Pons (tissue), 1 donor: ENCODE data around the gene DYNC2I2.

Experiments used
- DNase-seq: peaks from one replicate; pipeline ENCODE4 v3.0.0-alpha.2; 2016; ENCODE audit warnings: low spot score

Gene DYNC2I2

DNA sequence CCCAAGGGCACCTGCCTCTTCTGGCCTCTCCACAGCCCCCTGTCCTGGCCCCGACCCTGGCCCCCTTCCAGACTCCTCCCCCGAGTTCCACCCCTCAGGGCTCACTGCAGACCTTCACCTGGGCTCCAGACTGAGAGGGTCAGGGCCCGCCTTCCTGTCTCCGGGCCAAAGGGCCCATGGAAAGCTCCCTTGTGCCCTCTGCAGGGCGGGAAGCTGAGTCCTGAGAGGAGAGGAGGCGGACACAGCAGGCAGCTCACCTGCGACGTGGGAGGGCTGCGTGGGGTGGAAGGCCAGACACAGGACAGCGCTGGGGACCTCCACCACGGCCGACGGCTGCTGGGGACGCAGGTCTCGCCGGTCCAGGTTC, 20.6 kb downstream of the DYNC2I2 start:
- no peak for DNase-seq

DNA sequence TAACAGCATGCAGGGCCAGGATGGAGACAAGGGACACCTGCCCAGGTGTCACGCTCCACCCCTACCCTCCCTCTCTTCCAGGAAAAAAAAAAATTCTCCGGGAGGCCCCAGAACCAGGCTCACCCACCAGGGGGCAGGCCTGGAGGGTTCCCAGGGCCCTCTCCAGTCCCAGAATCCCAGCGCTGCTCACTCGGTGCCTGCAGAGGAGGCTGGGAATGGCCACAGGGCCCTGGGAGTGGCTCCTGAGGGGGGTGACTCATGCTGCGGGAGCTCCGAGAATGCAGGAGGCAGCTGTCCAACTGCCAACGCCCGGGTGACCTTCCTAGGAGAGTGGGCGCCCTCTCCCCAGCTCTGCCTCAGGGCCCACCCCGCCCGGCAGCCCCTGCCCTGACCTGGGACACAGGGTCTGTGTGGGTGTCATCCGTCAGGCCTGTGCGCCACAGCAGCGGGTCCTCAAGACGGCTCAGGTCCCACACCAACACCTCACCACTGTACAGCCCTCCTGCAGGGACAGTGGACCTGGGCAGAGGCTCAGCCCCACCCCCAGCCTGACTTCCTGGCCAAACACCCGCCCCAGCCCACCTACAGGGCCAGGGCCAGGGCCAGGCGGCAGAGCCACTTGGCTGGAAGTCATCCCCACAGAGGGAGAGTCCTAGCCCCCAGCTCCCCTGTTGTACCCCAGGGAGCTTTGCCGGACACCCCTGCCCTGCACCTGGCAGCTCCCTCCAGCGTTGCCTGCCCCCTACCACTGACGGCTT, 21.2 kb downstream of the DYNC2I2 start:
- no peak for DNase-seq

DNA sequence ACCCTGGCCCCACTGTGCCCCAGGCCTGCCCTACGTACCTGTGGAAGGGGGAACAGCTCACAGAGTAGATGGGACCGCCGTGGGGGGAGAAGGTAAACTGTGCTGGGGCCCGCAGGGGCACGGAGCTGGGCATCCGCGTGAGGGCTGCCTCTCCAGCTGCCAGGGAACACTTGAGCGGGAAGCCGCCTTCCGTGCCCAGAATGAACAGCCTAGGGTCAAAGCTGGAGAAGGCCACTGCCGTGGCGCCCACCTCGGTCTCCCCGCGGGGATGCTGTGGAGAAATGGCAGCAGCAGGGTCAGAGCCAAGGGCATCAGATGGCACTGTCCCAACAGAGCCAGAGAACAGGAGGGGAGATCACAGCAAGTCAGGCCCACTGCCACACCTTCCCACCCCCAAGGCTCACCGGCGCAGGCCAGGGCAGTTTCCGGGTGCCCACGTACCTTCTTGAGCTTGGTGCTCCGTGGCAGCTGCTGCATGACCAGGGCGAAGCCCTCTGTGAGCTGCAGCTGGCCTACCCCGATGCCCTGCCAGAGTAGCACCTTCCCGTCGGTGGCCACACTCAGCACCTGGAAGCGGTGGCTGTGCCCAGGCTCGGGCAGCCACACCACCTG, 21.9 kb downstream of the DYNC2I2 start:
- DNase-seq, result no peak

DNA sequence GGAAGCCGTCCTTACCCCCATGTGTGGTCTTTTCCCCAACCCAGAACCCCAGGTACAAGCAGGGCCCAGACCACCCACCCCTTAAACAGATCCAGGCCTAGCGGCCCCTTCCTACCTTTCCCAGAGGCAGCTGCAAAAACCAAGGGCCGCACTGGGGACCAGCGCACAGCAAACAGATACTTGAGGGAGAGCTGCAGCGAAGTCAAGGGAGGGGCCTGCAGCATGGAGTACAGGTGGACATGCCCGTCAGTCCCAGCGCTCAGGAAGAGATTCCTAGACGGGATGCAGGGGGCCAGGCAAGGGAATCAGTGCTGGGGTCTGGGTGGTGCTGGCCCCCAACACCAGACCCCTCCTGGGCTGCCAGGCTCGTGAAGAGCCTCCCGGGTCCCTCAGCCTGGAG, 22.5 kb downstream of the DYNC2I2 start:
- no peak for DNase-seq

DNA sequence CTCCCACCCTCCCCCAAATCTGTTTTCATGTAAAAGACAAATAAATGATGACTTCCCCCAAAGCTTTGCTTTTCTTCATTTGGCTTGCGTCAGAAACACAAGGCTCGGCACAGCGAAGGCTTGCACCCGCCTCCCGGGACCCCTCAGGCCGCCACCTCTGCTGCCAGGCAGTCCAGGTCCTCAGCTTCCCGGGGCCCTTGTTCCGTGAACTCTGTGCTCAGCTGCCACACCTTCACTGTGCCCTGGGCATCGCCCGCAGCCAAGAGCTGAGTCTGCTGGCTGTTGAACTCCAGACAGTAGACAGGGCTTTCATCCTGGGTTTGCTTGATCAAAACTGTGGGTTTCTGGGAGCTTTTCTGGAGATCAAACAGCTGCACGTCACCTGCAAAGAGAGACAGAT, 23.0 kb downstream of the DYNC2I2 start:
- DNase-seq, result no peak

DNA sequence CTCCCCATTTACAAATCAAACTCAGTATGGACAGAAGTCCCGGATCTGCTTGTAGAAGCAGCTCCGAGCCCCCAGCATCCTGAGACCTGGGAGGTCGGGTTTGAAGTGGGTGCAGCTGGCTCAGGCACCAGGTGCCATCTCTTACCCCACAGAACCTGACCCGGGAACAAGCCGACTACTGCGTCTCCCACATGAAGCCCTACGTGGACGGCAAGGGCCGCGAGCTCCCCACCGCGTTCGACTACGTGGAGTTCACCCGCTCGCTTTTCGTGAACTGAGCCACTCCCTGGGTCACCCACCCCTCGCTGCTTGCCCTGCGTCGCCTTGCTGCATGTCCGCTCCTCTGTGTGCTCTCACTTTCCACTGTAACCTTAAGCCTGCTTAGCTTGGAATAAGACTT, 23.6 kb downstream of the DYNC2I2 start:
- DNase-seq, result no peak

DNA sequence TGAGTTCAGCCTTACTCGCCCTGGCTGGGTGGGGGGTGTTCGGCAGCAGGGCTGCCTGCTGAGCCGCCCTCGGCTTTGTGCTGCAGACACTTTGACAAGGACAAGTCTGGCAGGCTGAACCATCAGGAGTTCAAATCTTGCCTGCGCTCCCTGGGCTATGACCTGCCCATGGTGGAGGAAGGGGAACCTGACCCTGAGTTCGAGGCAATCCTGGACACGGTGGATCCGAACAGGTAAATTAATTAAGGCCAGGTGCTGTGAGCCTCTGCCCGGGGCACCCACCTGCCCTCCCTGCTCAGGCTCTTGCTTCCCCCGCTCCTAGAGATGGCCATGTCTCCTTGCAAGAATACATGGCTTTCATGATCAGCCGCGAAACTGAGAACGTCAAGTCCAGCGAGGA, 24.2 kb downstream of the DYNC2I2 start:
- DNase-seq, result no peak

DNA sequence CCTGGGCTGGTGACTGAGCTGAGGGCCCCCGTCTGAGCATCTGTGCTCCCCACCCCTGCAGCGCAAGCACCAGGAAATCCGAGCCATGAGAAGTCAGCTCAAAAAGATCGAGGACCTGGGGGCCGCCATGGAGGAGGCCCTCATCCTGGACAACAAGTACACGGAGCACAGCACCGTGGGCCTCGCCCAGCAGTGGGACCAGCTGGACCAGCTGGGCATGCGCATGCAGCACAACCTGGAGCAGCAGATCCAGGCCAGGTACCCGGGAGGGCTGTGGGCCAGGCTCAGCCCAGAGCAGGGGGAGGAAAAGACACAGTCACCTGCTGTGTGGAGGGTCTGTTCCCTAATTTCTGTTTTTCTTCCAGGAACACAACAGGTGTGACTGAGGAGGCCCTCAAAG, 24.6 kb downstream of the DYNC2I2 start:
- no peak for DNase-seq

DNA sequence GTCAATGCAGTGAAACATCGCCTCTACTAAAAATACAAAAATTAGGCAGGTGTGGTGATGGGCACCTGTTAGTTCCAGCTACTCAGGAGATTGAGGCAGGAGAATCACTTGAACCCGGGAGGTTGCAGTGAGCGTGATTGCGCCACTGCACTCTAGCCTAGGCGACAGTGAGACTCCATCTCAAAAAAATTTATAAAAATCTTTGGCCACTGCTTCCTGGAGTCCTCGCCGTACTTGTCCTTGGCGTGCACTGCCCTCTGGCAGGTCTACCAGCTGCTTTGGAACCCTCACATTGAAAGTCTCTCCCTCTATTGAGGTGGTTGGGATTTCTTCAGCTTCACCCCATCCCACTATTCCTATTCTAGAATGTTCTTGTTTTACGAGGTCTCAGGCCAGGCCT, 25.0 kb downstream of the DYNC2I2 start:
- DNase-seq, result no peak

DNA sequence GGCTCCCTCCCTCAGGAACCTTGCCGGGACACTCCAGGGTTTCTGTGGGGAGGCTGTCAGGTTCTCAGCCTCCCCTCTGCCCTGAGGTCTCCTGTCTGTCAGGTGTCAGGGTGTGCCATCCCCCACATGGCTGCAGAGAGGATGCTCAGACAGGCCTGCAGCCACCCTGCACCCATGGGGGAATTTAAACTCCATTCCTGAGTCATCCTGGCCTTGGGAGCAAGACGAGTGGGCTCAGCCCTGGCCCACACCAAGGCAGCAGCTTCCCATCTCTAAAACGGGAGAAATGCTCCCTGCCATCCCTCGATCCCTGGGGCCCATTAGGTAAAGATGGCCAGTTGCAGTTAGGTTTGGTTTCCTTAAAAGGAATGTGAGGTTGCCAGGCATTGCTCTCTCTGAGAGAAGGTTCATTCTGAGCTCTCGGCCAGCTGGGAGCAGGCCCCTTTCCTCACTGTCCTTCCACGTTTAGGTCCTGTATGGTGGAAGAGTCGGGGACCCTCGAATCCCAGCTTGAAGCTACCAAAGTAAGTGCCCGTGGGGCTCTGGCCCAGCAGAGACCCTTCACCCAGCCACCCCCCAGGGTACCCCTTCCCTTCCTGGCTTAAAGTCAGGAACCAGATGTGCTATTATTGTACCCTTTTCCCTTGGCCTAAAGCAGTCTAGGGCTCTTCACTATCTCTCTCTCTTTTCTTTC, 26.6 kb downstream of the DYNC2I2 start:
- DNase-seq, result no peak

DNA sequence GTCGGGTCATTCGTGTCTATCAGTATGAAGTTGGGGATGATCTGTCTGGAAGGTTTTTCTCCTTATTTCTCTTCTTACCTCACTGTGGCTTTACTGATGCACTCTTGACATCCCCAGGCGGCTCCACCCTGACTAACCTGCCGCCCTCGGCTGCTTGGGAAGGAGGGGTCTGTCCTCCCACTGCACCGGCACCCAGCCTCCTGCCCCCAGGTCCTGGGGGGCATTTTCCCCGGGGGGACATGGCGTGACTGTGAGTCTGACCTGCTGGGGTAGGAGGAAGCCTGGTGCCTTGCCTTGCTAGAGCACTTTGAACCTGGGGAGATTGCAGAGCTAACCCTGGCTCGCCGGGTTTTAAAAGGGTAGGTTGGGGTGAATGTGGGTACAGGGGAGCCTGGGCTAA, 27.5 kb downstream of the DYNC2I2 start:
- no peak for DNase-seq

DNA sequence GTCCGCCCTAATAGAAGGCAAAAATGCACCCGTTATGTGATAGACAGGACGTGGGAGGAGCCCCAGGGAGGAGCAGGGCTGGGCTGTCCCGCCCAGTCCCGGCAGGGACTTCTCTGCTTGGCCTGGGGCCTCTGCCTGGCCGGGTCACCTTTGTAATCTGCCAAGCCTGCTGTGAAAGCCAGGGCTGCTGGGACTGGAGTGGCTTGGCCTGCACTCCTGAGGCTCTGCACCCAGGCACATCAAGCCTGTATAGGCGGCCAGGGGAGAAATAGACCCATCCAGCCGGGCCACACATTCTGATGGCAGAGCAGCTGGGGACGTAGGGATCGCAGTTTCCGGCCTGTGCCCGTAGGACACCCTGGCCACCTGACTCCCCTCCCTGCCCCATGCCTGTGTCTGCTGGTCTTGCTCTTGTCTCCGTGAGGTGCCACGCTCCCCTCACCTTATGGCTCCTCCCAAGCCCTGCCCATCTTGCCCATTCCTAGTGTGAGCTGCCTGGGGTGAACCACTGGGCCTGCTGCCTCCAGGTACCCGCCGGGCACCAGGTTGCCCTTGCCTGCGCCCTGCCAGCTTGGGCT, 28.1 kb downstream of the DYNC2I2 start:
- peak; percentile 34 for DNase-seq

DNA sequence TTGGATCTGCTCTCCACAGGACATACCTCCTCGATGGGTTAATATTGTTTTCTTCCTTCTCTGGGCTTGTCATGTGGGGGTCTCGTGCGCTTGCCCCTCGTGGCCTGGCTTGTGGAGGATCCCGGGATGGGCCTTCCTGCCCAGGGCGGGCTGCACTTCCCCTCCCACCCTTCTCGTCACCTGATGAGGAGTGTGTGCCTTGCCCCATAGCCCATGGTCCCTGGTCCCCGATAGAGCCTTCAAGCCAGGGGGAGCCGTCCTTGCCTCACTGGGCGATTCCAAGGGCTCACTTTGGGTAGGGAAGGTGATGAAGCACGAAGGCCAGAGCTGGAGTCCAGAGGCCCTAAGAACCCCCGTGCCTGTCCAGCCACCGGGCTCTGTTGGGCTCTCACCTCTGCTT, 28.7 kb downstream of the DYNC2I2 start:
- DNase-seq, result no peak

DNA sequence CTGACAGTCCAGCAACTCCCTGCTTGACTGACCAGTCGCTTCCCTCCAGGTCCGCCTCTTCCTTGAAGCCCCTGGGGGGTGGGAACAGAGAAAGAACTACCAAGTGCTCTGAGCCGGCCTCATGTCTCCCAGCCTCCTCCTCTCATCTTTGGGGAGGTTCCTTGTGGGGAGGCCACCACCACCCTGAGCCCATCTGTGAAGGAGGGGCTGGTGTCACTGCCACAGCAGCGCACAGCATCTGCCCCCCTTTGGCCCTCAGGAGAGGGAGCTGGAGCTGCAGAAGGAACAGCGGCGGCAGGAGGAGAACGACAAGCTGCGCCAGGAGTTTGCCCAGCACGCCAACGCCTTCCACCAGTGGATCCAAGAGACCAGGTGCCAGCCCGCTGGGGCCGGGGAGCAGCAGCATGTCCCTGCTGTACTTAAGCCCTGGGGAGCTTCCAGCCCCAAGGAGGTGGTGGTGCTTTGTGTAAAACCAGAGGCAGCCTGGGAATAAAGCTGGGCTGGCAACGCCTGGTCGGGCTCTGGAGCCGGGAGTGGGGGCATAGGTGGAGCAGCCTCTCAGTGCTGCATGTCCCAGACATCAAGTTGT, 29.4 kb downstream of the DYNC2I2 start:
- no peak for DNase-seq

DNA sequence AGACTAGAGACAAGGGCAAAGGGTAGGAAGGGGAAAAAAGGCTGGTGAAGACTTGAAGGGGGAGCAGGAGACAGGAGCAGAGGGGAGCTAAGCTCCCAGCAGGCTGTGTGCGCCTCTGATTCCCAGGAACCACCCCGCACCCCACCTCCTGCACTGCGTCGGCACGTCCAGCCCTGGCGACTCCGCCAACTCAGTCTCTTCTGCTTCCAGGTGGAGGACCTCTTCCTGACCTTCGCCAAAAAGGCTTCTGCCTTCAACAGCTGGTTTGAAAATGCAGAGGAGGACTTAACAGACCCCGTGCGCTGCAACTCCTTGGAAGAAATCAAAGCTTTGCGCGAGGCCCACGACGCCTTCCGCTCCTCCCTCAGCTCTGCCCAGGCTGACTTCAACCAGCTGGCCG, 30.5 kb downstream of the DYNC2I2 start:
- no peak for DNase-seq

DNA sequence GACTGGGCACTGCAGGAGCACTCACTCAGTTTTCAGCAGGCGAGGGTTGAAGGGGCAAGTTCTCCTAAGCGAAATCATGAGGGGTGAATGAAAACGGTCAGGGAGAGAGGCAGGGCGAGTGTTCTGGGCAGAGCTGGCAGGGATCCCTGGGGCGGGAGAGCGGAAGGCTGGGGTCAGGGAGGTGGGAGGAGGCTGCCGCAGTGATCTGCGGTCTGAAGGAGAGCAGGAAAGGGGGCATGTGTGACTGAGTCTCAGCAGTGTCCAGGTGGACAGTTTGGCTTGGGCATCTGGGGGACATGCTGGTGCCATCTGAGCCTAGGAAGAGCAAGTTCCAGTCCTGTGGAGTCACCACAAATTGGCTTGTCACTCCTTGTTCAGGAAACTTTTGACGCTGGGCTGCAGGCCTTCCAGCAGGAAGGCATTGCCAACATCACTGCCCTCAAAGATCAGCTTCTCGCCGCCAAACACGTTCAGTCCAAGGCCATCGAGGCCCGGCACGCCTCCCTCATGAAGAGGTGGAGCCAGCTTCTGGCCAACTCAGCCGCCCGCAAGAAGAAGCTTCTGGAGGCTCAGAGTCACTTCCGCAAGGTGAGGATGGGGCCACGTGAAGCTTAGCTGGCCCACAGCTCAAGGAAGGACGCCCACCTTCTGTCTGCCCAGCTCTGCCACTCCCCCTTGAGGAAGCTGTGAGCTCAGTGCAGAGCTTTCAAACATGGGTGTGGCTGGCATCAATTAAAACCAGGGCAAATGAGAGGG, 31.1 kb downstream of the DYNC2I2 start:
- DNase-seq, result no peak

DNA sequence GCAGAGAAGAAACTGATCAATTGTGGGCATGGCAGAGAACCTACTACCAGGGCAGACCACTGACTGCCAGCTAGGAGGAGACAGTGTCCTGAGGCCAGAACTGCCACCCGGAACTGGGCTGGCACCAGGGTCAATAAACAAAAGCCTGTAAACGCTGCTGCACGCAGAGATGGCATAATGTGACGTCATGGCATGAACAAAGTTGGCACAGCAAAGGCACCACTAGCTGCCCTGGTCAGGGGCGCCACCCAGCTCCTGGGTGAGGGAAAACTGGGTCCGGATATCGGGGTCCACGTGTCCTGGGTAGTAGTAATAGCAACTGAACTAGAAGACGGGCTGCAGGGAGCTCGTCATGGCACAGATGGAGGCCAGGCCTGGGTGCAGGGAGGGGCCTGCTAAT, 32.1 kb downstream of the DYNC2I2 start:
- no peak for DNase-seq

DNA sequence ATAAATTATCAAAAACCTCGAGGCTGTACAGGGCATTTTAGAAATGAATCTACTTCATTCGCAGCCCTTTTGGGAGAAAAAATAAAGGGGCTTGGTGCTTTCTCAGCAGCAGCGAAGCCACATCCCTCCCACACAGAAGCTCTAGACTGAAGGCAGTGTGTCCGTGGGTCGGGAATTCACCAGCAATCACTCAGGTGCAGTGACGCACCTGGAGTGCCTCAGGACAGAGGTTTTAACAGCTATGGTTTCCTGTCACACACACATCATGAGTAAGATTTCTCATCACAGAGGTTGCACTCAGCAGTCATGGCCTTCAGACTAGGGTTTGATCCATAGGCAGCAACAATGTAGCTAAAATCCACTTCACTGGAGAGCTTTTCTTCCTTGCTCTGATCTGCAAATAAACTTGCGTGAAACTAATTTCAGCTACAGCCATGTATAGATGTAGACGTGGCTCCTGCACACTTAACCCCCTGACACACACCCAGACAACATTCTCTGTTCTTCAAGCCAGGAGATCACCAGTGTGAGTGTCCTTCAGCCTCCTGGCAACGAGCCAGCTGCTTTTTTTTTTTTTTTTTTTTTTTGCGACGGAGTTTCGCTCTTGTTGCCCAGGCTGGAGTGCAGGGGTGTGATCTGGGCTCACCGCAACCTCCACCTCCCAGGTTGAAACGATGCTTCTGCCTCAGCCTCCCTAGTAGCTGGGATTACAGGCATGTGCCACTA, 34.8 kb downstream of the DYNC2I2 start:
- DNase-seq, result no peak

DNA sequence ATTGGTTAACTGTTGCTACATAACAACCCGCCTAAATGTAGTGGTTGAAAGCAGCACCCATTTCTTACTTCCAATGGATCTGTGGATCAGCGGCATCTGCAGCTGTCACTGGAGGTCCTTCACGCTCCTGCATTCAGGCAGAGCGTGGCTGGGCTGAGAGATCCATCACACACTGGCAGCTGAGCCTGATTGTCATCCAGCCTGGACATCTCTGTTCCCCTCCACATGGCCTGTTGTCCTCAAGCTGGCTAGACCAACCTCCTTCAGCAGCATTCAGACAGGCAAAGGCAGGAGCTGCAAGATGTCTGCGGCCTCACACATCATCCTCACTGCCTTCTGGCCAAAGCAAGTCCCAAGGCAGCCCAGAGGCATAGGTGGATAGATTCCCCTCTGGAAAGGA, 36.9 kb downstream of the DYNC2I2 start:
- no peak for DNase-seq

DNA sequence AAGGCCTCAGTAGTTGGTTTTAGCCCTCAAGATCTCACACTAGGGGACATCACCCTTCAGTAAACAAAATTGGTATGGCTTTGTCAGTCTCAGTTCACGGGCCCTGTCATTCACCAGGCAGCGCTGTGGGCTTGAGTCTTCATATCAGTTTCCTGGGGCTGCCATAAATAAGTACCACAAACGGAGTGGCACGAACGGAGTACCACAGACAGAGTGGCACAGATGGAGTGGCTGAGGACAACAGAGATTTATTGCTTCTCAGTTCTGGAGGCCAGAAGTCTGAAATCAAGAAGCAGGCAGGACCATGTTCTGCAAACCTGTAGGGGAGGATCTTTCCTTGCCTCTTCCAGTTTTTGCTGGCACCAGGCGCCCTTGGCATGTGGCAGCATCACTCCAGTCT, 37.5 kb downstream of the DYNC2I2 start:
- DNase-seq, result no peak

DNA sequence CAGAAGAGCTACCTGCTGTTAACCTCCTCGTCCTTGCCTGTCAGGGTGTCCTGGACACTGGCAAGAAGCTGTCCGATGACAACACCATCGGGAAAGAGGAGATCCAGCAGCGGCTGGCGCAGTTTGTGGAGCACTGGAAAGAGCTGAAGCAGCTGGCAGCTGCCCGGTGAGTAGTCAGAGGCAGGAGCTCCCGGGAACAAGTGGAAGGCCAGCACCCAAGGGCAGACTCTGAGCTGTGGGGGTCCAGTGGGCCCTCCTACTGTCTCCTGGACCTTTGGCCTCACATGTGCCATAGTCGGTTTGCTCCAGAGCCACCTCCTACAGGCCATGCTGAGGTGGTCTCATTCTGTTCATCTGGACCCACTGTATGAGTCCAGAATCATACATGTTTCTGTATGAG, 38.7 kb downstream of the DYNC2I2 start:
- DNase-seq, result no peak
